Neutrophil (primary cell): ENCODE measurements around the gene COA1.

Experiments
- H3K27ac ChIP-seq: fragments of 200-600 bp; sonication (generic); 2 replicates; pipeline ENCODE4 v1.5.1; 2016; ENCODE audit warnings: mild to moderate bottlenecking, moderate library complexity
- H3K27me3 ChIP-seq: fragments of 200-600 bp; sonication (generic); 2 replicates; pipeline ENCODE4 v1.6.0; 2016; ENCODE audit warnings: mild to moderate bottlenecking
- H3K36me3 ChIP-seq: fragments of 200-600 bp; sonication (generic); 2 replicates; pipeline ENCODE4 v1.5.1; 2017
- H3K4me1 ChIP-seq, 2 experiments: fragments of 200-600 bp in 1 of 2; sonication (generic) in 1 of 2; 1 replicate in 1 of 2; 2 replicates in 1 of 2; pipeline versions ENCODE4 v1.5.1 to v1.6.1; 2013 to 2016; ENCODE audit warnings: low read depth in 1 of 2, low read length in 1 of 2, mild to moderate bottlenecking in 1 of 2, moderate library complexity in 1 of 2; ENCODE audit not compliant: control insufficient read depth in 1 of 2, insufficient read depth in 1 of 2
- H3K4me3 ChIP-seq, 2 experiments: fragments of 200-600 bp in 1 of 2; sonication (generic) in 1 of 2; 1 replicate in 1 of 2; 2 replicates in 1 of 2; pipeline ENCODE4 v1.5.1; 2013 to 2016; ENCODE audit warnings: low read depth in 1 of 2, low read length in 1 of 2, mild to moderate bottlenecking in 1 of 2, moderate library complexity in 1 of 2
- H3K9me3 ChIP-seq: fragments of 200-600 bp; sonication (generic); 2 replicates; pipeline ENCODE4 v1.5.1; 2016
- CTCF ChIP-seq: fragments of 200-600 bp; sonication (generic); IDR thresholded peaks from 2 replicates; pipeline ENCODE4 v1.5.1; 2016; ENCODE audit warnings: antibody characterized with exemption

COA1 gene

GRCh38 chr7:43646603-43647338 lies 82.6 kb downstream of the COA1 start:
- peaks cover 19% of the 10 kb centered on the region for H3K36me3 ChIP-seq
- H3K27me3 ChIP-seq, result no peaks in the 10 kb centered on the region
- H3K4me1 ChIP-seq, result peaks cover 66 to 81% of the 10 kb centered on the region in 2 experiments
- H3K4me3 ChIP-seq, result peak overlapping the region; percentile 58 to 67
- no peak for TF ChIP-seq CTCF
- peak overlapping the region; percentile 96 for H3K27ac ChIP-seq
- H3K9me3 ChIP-seq, result no peaks in the 10 kb centered on the region

- Histone ChIP-seq H3K27me3 (no peaks in the 10 kb centered on the region), H3K4me1 (peaks cover 56 to 70% of the 10 kb centered on the region in 2 experiments), H3K36me3 (peaks cover 26% of the 10 kb centered on the region), H3K27ac (peak overlapping the region; percentile 96), H3K4me3 (peak overlapping the region in 1 of 2 experiments; percentile 67), H3K9me3 (no peaks in the 10 kb centered on the region)
- TF ChIP-seq CTCF, result no peak
Measured at GRCh38 chr7:43645699-43646226, 83.6 kb downstream of the COA1 start.

GRCh38 chr7:43643846-43644245 lies 85.5 kb downstream of the COA1 start:
- peaks cover 37 to 51% of the 10 kb centered on the region in 2 experiments for H3K4me1 ChIP-seq
- H3K27me3 ChIP-seq, result no peaks in the 10 kb centered on the region
- peaks cover 45% of the 10 kb centered on the region for H3K36me3 ChIP-seq
- H3K27ac ChIP-seq, result peak overlapping the region; percentile 39
- no peak for TF ChIP-seq CTCF
- H3K9me3 ChIP-seq, result no peaks in the 10 kb centered on the region
- H3K4me3 ChIP-seq, result no peak overlapping the region

- H3K27me3 ChIP-seq, result no peaks in the 10 kb centered on the region
- TF ChIP-seq CTCF, result no peak
- no peak overlapping the region for H3K4me3 ChIP-seq
- H3K36me3 ChIP-seq, result peaks cover 49% of the 10 kb centered on the region
- H3K4me1 ChIP-seq, result peaks cover 29 to 43% of the 10 kb centered on the region in 2 experiments
- H3K9me3 ChIP-seq, result no peaks in the 10 kb centered on the region
- peak overlapping the region; percentile 39 for H3K27ac ChIP-seq
Measured at GRCh38 chr7:43642897-43643630, 86.3 kb downstream of the COA1 start.

DNA sequence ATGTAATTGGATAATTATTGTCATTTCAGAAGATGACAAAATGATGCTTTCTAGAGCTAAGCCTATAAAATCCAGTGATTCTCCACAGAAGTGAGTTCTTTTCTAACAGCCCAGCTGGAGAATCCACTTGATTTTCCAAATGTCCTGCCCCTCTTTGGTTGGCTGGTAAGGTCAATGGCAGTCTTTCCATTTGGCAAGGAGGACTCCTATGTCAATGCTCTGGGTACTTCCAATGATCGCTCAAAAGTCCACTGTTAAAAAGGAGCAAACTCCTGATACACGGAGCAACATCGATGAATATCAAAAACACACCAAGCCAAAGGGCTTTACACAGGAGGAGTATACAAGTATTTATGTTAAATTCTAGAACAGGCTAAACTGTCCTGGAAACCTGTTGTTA lies 88.6 kb downstream of the COA1 start:
- Histone ChIP-seq H3K36me3 (peaks cover 69% of the 10 kb centered on the region), H3K27ac (peak overlapping the region; percentile 41)
- no peak for TF ChIP-seq CTCF

More for the DNA sequence above, 88.6 kb downstream of the COA1 start:
- H3K4me1 ChIP-seq, result peaks cover 5 to 20% of the 10 kb centered on the region in 2 experiments
- no peak overlapping the region for H3K4me3 ChIP-seq
- no peaks in the 10 kb centered on the region for H3K9me3 ChIP-seq
- no peaks in the 10 kb centered on the region for H3K27me3 ChIP-seq
